GM23338 (cell line): ENCODE results near the gene ZNF292.

Experiments used
- POLR2AphosphoS5 ChIP-seq: IDR thresholded peaks from 2 replicates; pipeline ENCODE4 v1.6.1; 2016; ENCODE audit warnings: antibody characterized with exemption, low read depth
- TF ChIP-seq, protein P1 (sequence below), 2 experiments: fragments of 200-600 bp in 1 of 2; sonication (generic) in 1 of 2; conservative IDR thresholded peaks; 2 replicates each; pipeline versions ENCODE4 v1.5.1 to v1.6.1; 2016 to 2017; ENCODE audit warnings: antibody characterized with exemption in 2 of 2, low read depth in 2 of 2, mild to moderate bottlenecking in 2 of 2, moderate library complexity in 1 of 2

GRCh38 chr6:87150406-87150805 is 5.0 kb upstream of the ZNF292 start:
- TF ChIP-seq, protein P1, sequence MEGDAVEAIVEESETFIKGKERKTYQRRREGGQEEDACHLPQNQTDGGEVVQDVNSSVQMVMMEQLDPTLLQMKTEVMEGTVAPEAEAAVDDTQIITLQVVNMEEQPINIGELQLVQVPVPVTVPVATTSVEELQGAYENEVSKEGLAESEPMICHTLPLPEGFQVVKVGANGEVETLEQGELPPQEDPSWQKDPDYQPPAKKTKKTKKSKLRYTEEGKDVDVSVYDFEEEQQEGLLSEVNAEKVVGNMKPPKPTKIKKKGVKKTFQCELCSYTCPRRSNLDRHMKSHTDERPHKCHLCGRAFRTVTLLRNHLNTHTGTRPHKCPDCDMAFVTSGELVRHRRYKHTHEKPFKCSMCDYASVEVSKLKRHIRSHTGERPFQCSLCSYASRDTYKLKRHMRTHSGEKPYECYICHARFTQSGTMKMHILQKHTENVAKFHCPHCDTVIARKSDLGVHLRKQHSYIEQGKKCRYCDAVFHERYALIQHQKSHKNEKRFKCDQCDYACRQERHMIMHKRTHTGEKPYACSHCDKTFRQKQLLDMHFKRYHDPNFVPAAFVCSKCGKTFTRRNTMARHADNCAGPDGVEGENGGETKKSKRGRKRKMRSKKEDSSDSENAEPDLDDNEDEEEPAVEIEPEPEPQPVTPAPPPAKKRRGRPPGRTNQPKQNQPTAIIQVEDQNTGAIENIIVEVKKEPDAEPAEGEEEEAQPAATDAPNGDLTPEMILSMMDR (conservative IDR thresholded peaks at IDR 0.05; ENCODE audit: low read depth in 2 of 2): no peak
- TF ChIP-seq POLR2AphosphoS5: no peak
